Measurements from ENCODE around the gene UHRF1.
"Not testable (repeated sequence)": the region's sequence is repeated elsewhere in the genome, so short reads cannot be mapped to it uniquely, and the experiment has no call there.

Gene UHRF1

DNA sequence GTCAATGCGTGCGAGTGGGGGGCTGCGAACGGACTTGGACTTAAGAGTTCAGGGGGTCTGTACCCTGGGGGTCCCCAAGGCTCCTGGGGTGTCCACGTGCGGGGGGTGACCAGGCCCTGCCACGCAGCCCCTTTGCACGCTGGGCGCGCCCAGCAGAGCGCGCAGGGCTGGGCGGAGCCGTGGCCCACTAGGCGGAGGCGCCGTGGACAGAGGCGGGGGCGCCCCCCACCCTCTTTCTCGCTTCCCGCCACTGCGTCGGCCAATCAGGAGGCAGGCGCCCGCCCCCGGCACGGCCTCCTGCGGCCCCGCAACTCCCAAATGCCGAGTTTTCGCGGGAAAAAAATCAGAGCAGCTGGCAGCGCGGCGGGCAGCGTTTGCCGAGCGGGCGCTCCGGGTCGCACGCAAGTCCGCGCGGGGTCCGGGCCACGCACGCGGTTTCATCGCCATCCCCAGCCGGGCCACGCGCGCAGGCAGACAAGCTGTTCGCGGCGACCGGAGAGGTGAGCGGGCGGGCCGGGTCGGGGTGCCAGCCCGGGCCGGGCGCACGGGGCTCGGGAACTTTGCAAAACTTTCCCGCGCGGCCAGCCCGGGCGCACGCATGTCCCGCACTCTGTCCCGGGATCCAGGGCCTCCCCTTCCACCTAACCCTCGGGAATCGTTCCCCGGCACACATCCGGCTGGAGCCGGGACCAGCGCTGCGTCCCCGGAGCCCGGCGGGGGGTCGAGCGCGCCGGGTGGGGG lies at the start of gene UHRF1:
Gene UHRF1, plus strand, starts transcription at position 346 of the 741 bp plus-strand sequence. CDS start 1,385 bp downstream, outside the sequence.
- DNase-seq (ENCODE audit: low spot score): peak; percentile 73

DNA sequence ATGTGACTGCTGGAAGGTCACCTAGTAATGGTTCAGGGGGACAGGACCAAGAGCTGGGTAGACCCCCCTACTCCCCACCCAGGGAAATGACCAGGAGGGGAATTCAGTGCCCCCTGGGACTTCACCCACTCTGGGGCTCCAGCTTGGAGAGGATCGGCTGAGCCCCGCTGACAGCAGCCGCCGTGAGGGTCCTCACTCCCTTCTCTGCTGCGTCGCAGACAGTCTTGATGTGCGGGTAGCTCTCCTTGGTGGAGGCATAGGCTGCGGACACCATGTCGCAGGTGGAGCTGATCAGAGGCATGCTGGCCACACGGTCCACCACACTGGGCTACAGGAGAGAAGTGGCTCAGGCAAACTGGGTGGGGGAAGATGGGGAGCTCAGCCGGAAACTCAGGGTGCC lies 49.6 kb upstream of the UHRF1 start:
- no peak for DNase-seq (ENCODE audit: low spot score)

DNA sequence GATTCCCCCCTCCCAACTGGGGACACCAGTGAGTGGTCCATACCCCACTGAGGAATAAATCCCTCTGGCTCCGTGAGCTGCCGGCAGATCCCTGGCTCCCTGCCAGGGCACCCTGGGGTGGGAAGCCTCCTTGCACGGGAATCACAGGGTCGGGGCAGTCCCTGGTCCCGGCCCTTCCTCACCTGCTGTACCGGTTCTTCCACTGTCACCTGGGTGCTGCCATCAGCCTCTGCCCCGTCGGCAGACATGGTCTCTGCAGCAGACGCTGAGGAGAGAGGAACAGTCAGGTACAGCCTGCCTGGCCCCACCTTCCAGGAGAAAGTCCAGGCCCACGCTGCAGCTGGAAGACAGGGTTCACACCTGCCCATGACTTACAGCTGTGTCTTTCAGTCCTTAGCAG lies 48.2 kb upstream of the UHRF1 start:
- no peak for DNase-seq (ENCODE audit: low spot score)

DNA sequence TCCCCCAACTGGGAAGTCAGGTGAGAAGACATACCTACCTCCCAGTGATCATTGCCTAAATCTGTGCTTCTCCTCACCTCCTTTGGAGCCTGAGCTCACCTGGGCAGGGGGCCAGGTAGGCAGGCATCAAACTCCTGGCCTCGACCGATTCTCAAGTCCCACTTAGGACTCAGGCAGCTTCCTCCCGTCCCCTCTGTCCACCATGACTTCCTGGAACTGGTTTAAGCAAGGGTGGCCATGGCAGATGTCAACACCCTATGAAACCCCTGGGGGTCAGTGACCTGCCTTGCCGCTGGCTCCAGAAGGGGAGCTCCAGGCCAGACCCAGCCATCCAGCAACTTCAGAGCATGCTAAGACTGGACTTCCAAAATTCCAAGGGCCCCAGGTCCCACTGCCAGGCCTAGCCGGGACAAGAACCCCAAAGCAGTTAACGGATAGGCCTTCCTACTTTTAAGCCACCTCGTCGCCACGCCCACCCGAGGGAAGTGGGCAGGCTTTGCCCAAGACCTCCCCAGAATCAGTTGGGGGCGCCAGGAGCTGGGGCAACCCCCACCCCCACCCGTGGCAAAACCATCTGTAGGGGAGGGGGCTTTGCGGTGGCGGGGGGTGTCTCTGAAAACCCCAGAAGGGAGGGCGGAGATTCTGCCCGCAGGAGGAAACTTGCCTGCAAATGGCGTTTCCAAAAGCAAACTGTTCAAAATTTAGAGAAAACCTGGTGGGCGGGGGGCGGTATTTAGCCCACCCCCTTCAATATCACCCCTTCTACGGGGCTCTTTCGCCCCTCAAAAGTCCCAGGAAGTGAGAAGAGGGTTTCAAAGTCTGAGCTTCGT lies 42.5 kb upstream of the UHRF1 start:
- peak; percentile 55 for DNase-seq (ENCODE audit: low spot score)

DNA sequence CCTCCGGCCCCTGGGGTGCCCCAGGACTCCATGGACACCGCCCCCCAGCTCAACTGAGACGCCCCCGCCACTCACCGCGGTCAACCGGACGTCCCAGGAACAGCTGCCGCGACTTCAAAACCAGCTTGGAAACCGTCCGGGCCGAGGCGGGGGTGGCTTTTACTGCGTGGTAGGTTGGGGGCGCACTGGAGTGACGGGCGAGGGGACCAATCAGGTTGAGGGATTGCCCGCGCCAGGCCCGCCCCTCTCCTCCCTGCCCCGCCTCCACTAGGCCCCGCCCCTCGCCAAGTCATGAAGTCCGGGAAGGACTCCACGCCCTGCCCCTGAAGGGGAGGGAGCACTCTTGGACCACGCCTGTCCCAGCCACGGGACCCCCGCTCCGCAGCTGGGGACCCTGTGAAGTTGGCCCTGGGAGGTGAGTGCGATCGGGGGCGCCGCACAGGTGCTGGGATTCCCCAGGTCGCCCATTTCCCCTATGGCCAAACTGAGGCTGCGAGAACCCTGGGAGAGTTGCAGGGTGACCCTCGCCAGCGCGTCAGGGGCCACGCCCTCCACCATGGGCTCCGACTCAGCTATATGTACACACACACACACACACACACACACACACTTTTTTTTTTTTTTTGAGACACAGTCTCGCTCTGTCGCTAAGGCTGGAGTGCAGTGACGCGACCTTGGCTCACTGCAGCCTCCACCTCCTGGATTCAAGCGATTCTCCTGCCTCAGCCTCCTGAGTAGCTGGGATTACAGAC lies 41.6 kb upstream of the UHRF1 start, which contains the start of gene PLIN3:
Gene PLIN3, minus strand, starts transcription at position 134 of the 752 bp plus-strand sequence. CDS start 6,273 bp downstream, outside the sequence.
- peak; percentile 96 for DNase-seq (ENCODE audit: low spot score)

DNA sequence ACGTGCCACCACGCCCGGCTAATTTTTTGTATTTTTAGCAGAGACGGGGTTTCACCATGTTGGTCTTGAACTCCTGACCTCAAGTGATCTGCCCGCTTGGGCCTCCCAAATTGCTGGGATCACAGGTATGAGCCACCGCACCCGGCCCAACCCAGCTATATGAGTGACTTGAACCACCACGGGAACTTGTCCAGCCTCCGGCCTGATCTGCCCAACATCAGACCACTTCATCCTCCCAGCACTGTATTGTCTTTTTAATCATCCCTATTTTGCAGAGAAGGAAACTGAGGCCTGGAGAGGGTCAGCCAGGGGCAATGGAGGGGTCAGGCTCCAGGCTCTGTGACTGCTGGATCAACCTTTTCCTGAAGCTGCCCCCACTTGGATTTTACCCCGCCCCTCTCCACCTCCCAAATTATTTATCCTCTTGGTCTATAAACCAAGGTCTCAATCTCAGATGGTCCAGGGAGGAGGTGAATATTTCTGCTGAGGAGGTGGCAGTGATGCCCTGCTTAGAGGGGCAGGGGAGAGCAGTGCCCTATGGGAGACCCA lies 40.9 kb upstream of the UHRF1 start:
- DNase-seq (ENCODE audit: low spot score): no peak

DNA sequence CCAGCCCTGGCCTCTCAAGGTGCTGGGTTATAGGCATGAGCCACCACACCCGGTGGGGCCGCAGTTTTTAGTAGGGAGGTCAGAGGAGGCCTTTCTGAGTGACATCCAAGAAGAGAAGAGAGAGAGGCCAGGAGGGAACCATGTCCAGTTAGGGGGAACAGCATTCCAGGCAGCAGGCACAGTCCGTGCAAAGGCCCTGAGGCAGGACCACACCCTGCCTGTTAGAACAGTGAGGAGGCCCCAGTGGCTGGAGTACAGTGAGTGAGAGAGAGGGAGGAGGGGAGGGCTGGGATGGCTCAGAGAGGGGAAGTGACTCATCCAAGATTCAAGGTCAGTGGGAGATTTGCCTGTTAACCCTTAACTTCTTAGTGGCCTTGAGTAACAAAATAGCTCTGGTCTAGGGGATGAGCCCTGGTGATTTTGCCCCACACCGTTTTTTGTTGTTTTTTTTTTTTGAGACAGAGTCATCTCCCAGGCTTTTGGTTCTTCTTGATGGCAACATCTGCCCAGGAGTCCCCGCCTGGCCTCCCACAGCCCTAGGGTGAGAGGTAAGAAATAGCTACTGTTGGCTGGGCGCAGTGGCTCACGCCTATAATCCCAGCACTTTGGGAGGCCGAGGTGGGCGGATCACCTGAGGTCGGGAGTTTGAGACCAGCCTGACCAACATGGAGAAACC lies 39.1 kb upstream of the UHRF1 start:
- peak; percentile 97 for DNase-seq (ENCODE audit: low spot score)

DNA sequence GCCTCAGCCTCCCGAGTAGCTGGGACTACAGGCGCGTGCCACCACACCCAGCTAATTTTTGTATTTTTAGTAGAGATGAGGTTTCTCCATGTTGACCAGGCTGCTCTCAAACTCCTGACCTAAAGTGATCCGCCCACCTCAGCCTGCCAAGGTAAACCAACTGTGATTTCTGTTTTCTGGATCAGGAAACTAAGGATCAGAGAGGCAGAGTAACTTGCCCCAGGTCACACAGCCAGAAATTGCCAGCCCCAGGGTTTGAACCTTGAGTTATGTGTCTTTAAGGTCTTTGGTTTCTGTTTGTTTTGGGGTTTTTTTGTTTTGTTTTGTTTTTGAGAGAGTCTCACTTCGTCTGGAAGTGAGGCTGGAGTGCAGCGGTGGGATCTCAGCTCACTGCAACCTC lies 37.6 kb upstream of the UHRF1 start:
- DNase-seq (ENCODE audit: low spot score): no peak

DNA sequence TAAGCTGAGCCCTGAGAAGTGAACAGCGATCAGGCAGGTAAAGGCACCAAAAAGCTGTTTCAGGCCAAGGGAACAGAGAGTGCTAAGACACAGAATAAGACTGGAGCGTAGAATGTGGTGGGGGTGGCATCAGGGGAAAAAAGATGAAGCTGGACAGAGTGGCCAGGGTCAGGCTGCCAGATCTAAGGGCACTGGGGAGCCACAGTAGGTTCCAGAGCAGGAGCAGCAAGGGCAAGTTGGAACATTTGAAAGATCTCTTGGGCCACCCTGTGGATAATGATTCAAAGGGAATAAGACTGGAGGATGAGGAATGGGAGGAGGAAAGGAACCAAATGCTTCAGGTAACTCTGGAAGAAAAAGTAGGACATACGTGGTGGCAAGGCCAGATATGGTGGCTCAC lies 35.4 kb upstream of the UHRF1 start:
- no peak for DNase-seq (ENCODE audit: low spot score)

DNA sequence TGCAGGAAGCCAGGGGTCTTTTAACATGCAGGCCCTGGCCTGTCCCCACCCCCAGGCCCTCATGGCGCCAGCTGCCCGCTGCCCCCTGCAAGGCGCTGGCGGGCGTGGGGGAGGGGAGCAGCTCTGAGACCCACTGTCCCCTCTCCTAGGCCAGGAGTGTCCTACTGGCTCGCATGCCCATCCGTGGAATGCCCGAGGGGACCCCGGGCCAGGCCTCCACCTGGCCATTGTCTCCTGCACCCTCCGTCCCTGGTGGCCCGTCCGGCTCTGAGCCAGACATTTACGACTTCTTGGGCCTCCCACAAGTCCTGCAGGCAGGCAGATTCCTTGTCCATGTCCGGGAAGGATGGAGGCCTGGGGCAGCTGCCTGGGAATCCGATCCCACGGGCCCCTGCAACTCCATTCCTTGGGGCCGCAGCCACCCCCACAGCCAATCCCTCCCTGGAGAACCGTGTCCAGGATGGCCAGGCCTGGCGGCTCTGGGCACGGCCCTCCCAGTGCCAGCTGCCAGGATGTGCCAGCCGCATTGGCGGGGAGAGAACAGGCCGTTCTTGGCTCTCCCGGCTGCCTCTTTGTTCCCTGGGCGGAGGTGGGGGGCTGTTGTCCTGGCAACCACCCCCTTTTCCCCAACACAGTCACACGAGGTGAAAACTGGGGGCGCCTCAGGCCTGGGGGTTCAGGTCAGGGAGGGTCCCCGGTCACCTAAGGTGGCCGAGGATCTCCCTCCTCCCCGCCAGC lies 31.4 kb upstream of the UHRF1 start:
- DNase-seq (ENCODE audit: low spot score): no peak

DNA sequence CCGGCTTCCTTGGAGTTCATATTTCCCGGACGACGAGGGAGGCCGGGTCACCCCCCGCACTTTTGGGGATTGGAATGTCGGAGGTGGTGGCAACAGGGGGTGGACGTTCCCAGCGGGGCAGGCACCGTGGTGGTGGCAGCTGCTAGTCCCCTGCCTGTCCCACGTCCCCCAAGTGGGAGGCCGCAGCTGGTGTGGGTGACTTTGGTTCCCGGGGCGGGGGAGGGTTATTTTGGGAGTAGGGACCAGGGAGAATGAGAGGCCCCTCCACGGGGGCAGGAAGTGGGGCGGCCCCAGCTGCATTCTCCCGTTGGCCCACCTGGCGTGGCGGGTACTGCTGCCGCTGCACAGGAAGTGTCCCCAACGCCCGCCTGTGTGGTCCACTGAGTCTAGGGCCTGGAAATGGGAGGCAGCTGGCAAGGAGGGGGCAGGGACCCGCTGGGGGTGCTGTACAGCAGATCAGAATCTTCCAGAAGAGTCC lies 30.8 kb upstream of the UHRF1 start:
- DNase-seq (ENCODE audit: low spot score): no peak

DNA sequence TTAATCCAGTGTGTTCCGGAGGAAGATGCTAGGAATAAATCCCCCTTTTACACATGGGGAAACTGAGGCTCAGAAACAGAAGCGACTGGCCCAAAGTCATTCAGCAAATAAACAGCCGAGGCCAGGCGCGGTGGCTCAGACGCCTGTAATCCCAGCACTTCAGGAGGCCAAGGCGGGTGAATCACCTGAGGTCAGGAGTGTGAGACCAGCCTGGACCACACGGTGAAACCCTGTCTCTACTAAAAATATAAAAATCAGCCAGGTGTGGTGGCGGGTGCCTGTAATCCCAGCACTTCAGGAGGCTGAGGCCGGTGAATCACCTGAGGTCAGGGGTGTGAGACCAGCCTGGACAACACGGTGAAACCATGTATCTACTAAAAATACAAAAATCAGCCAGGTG lies 30.3 kb upstream of the UHRF1 start:
- DNase-seq (ENCODE audit: low spot score): no peak

DNA sequence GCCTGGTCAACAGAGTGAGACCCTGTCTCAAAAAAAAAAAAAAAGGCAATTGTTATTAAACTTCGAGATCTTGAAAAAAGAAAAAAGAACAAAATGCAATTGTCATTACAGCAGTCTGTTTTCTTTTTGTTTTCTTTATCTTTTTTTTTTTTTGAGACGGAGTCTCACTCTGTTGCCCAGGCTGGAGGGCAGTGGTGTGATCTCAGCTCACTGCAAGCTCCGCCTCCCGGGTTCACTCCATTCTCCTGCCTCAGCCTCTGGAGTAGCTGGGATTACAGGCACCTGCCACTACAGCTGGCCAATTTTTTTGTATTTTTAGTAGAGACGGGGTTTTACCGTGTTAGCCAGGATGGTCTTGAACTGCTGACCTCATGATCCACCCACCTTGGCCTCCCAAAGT lies 26.4 kb upstream of the UHRF1 start:
- DNase-seq (ENCODE audit: low spot score): not testable (repeated sequence)

DNA sequence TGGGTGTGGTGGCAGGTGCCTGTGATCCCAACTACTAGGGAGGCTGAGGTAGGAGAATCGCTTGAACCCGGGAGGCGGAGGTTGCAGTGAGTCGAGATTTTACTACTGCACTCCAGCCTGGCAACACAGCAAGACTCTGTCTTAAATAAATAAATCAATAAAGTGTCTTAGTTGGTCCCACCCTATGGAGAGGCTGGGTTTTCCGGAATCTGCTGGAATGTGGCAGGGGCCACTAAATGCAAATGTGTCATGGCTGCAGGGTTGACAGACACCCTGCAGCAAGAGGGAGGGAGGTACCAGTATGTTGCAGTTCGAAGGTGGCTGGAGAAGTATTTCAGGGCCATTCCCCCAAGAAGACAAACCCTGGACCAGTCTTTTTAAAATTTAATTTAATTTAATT lies 24.3 kb upstream of the UHRF1 start:
- DNase-seq (ENCODE audit: low spot score): not testable (repeated sequence)

DNA sequence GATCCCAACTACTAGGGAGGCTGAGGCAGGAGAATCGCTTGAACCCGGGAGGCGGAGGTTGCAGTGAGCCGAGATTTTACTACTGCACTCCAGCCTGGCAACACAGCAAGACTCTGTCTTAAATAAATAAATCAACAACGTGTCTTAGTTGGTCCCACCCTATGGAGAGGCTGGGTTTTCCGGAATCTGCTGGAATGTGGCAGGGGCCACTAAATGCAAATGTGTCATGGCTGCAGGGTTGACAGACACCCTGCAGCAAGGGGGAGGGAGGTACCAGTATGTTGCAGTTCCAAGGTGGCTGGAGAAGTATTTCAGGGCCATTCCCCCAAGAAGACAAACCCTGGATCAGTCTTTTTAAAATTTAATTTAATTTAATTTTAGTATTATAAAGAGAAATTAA lies 21.5 kb upstream of the UHRF1 start:
- DNase-seq (ENCODE audit: low spot score): not testable (repeated sequence)

DNA sequence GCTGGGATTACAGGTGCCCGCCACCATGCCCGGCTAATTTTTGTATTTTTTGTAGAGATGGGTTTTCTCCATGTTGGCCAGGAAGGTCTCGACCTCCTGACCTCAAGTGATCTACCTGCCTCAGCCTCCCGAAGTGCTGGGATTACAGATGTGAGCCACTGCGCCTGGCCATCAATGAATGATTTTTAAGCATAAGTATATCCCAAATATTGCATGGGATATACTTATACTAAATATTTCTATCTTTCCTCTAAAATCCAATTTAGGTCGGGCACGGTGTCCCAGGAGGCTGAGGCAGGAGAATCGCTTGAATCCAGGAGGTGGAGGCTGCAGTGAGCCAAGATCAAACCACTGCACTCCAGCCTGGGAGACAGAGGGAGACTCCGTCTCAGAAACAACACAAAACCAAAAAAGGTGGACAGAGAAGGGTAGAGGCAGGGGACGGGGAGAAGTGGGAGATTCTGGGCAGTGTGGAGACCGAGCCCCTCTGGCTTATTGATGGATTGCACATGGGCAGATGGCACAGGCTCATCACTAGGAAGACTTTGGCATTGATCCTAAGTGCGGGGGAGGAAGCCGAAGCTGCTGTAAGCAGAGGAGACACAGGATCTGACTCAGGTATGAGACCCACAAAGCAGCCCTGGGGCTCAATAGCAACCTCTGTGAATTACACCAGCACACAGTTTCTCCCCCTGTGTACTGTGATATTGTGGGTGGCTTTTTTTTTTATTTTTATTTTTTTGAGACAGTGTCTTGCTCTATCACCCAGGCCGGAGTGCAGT lies 20.1 kb upstream of the UHRF1 start:
- DNase-seq (ENCODE audit: low spot score): peak; percentile 86

DNA sequence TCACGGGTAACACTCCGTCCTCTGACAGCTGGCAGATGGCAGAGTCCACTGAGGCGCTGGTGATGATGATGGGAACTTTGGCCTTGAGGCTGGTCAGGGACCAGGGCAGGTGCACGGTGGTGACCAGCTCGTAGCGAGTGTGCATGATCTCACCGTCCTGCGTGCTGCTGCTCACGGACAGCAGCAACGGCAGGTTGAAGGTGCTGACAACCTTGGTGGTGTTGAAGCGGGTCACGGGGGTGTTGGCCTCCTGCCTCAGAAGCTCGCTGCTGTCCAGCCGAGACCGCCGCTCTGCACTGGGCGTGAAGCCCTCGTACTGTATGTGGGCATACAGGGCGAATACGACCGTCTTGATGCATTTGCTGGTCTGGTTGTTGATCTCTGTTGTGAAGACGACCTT lies 18.2 kb upstream of the UHRF1 start:
- DNase-seq (ENCODE audit: low spot score): no peak

DNA sequence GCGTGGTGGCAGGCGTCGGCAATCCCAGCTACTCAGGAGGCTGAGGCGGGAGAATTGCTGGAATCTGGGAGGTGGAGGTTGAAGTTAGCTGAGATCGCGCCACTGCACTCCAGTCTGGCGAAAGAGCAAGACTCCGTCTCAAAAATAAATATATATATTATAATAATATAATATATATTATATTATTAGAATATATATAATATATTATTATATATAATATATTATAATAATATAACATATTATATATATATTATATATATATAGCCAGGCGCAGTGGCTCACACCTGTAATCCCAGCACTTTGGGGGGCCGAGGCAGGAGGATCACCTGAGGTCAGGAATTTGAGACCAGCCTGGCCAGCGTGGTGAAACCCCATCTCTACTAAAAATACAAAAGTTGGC lies 16.3 kb upstream of the UHRF1 start:
- not testable (repeated sequence) for DNase-seq (ENCODE audit: low spot score)

DNA sequence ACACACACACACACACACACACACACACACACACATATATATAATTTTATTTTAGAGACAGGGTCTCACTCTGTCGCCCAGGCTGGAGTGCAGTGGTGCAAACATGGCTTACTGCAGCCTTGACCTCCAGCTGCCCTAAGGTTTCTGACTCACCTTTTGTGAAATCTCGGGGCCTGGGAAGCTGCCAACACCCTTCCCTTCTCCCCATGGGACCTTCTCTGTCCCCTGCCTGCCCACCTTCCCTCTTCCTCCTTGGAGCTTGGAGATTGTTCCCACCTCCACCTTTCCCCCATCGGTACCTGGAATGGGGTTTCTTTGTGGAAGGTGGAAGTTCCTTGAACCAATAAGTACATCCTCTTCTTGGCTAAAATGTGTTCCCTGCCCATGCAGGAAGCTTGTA lies 12.9 kb upstream of the UHRF1 start:
- no peak for DNase-seq (ENCODE audit: low spot score)

DNA sequence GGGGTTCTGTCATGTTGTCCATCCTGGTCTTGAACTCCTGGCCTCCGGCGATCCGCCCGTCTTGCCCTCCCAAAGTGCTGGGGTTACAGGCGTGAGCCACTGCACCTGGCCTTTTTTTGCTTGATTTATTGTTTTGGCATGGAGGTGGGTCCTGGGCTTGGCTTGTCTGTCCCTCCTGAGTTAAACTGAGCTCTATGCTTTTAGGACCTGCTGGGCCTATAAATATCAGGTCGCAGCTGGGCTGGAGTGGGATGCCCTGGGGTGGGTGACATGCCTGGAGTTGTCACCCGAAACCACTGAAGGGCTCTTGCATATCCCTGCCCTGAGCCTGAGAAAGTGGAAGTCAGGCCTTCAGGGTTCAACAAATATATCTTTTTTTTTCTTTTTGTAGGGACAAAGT lies 12.2 kb upstream of the UHRF1 start:
- no peak for DNase-seq (ENCODE audit: low spot score)

Data from RKO (cell line).